ENCODE data around the gene DNAI1.
A peak's percentile ranks its signal among the peaks of the same experiment; 100 is the strongest.

DNAI1 gene

DNA sequence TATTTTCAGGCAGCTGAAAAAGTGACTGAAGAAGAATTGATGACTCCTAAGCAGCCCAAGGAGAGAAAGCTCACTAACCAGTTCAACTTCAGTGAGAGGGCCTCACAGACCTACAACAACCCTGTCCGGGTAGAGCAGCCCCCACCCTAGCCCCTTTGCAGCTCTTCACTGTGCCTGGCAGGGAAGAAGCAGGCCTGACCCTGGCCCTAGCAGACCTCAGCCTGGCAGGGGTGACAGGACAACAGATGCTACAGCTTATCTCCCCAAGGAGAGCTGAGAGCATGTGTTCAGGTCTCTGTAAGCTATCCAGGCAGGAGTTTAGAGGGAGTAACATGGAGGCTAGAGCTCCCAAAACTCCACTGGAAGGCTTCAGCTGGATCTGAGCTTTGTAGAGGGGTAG lies 31.8 kb downstream of the DNAI1 start:
- no peak for DNase-seq

DNA sequence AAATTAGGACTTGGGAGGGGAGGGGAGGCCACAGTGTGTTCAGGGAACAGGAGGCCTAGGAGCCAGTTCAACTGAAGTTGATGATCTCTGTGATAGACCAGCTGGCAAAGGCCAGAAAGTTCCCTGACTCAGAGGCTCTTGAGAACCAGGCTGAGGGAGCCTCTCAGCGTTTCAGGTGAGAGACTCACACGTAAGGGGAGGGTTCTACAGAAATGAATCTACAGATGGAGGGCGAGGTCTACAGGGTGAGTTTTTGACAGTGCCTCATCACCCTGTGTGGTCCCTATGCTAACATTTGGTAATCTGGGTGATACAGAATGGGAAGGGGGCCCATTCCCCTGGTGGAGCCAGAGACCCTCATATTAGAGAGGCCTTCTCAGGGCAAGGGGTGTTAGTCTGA lies 32.2 kb downstream of the DNAI1 start:
- DNase-seq = no peak

DNA sequence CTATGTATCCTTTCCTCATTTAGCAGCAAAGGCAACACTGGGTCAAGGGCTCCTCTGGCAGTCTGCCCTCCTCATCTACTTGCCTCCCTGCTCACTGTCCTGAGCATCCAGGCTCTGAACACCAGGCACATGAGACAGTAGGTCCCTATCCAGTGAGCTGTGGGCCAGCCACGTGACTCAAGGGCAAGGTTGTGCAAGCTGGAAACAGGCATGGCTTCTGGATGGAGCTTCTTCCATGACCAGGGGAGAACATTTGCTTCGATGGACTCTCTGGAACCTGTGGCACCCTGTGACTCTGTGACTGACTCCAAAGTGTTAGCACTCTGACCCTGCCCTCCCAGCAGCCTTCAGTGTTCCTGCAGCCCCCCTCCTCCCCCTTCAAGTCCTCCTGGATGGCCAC lies 33.0 kb downstream of the DNAI1 start:
- DNase-seq = no peak

DNA sequence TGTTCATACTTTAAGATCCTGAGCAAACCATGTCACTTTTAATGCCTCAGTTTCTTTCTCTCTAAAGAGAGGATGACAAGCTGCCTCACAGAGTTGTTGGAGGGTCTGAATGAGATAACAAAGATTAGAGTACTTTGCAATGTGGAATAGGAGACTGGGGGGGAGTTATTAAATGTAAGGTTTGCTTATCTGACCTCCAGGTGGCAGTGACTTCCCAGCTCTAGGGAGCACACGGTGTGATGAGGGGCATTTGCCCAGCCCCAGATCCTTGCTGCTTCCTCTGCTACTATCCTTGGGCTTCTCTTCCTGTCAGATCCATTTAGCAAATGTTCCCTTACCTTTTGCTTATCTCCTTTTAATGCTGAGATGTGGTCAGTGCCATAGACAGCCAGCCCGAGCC lies 33.4 kb downstream of the DNAI1 start:
- DNase-seq = no peak

DNA sequence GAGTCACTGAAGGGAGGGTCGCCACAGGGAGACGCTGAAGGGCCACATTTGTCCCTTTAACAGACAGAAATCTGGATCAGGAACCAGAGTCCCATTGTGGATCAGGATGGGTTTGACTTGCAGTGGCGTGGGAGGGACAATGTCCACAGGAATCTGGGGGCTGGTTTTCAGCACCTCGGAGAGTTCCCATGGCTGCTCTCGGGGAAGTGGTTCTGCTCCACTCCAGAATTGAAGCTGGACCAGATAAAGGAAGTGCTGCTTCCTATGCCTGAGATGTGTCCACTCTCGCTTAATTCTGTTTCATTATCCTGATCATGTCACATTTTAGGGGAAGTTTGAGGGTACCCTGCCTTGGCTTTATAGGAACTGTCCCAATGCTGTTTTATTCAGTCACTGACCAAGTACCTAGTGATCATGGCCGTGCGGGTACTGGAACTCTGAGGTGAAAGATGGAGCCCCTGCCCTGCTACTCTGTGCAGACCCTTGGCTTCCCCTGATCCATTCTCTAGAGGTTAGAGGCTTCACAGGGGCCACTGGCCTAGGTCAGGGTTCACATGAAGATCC lies 35.4 kb downstream of the DNAI1 start:
- peak in 1 of 58 donors; percentile 24 for DNase-seq

DNA sequence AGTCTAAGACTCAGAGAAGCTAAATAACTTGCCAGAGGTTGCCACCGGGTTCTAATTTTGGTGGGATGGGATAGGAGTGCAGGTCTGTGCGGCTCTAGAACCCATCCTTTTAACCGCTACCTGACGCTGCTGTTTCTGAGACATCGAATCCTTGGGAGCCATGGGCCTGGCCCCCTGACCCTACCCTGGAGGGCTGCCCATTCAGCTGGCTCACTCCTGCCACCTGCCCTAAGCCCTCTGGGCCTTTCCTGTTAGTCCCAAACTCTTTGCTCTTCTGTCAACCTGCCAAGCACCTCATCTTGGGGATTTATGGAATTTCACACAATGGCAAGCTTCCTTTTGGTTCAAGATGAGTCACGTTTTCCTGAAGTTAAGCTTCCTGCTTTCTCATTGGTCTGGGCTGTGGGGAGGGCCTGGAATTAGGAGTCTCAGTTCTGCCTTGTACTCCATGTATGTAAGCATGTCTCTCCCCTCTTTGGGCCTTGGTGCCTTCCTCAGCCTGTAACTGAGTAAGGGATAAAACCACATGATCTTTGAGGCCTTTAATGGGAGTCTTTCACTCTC lies 37.6 kb downstream of the DNAI1 start:
- no peak for DNase-seq

DNA sequence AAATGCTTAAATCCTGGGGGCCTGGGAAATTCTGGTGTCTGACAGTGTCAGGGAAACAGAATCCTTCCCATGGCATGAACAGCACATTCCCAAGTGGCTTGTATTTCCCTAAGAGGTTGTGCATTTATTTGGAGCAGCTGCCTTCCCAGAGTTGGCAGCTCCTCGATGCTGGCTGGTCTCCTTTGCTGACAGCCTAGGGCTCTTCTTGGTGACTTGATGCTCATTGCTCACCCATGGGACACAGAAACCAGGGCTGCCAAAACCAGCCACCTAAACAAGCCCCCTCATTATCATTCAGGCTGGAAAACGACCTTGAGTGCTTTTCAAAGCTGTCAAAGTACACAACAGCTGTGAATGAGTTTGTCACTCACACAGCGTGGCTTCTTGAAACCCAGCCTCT lies 39.9 kb downstream of the DNAI1 start:
- DNase-seq = peak in 7 of 58 donors; percentile 16 to 43 (median 23)

DNA sequence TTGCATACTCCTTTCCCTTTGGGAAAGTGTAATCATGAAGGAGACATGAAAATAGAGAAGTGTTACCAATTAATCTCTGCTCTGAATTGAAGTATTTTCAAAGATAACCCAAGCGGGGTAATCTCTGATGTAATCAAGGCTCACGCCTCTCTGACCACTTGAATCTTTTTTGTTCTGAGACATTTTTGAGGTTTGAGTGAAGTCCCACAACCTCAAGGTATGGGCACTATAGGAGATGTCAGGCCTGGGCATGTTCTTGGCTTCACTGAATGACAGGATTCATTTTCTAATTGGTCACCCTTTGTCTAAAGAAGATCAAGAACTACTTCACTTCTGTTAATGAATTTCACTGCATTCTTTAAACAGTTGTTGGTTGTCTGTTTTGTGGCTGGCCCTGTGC lies 40.5 kb downstream of the DNAI1 start:
- no peak for DNase-seq

DNA sequence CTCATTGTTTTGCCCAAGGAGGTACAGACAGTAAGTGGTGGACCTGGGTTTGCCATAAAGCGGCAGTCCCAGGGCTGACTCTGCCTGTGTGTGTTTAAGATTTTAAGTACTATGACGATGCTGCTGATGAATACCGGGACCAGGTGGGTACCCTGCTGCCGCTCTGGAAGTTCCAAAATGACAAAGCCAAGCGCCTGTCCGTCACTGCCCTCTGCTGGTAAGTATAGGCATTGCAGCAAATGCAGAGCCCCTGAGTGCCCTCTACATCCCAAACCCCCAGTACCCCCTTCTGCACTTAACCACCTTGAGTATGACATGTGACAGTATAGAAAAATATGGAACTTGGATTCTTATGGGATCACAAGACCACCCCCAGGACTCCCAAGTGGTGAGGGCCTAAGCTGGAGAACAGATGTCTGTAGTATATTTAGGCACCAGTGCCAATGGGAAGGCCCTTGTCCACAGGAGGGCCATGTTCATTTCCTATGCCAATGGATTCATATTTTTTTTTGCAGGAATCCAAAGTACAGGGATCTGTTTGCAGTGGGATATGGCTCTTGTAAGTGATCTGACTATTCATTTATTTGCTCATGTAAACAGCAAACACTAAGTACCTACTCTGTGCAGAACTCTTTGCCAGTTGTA lies 42.1 kb downstream of the DNAI1 start:
- peak in 52 of 58 donors; percentile 12 to 75 (median 36) for DNase-seq

DNA sequence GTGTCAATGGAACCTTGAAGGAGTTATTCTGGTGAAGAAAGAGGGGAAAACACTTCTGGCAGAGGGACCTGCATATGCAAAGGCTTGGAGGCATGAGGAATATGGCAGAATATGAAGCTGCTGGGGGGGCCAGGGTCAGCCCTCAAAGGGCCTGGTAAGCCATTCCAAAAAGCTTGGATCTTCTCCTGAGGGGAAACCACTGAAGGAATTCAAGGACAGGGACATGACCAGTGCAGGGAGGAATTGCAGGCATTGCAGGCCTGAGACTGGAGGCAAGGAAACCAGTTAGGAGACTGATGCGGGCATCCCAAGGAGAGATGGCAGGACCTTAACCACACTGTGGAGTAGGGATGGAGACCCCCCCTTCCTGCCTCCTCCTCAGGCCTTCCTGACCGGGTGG lies 42.8 kb downstream of the DNAI1 start:
- DNase-seq = peak in 1 of 58 donors; percentile 62

DNA sequence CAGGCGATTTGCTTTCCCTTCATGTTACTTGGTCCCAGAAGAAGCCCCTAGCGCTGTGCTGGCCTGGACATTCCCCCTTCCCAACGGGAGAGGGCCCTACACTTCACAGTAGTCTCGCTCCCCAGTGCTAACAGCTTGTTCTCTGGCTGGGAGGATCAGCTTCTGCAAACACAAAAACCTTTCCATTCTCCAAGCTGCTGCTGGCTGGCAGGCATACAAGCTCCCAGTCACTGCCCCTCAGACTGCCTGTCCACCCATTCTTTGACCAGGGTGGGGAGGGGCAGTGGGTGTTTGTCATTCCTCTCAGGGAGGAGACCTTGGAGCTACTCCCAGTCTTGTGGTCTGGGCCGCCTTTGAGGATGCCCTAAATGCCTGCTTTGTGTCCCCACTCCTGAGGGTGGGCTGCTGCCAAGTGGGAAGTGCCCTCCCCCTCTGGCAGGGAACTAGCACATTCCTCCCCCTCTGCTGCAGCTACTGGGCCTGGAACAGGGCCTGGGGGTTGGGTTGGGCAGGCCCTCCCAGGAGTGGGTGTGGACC lies 43.4 kb downstream of the DNAI1 start:
- DNase-seq = peak; percentile 44 to 100 (median 96)

DNA sequence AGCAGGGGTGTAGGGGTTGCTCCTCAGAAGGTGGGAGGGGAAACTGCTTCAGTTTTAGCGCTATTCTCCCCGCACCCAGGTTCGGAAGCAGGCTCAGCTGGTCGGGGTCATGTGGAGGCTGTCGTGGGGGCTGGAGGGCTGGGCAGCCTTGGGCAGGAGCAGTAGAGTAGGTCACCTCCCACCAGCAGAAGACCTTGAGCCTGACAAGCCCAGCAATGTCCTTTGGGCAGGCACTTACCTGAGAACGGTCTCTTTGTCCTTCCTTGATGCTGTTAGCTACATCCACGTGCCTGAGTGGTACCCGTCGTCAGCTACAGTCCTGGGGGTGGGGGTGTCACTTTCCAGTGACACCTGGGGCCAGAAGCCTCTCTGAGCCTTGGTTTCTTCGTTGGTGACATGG lies 43.9 kb downstream of the DNAI1 start:
- peak in 5 of 58 donors; percentile 62 to 84 (median 71) for DNase-seq

DNA sequence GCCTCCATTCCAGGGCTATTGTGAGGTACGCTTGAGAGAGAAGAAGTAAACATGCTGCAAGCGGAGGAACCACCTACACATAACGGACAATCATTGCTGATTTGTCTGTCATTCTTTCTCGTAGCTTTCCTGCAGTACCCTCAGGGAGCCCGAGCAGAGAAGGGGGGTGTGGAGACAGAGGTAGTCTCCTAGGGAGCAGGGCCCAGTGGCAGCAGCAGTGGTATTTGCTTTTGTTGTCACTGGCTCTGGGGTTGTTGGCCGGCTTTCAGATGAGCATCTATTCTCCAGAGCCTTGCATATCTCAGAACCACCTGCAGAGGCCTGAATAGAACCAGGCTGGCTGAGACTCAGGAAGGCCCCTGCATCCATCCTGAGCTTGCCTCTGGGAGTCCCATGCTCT lies 44.3 kb downstream of the DNAI1 start:
- DNase-seq = peak in 11 of 58 donors; percentile 10 to 75 (median 34)

DNA sequence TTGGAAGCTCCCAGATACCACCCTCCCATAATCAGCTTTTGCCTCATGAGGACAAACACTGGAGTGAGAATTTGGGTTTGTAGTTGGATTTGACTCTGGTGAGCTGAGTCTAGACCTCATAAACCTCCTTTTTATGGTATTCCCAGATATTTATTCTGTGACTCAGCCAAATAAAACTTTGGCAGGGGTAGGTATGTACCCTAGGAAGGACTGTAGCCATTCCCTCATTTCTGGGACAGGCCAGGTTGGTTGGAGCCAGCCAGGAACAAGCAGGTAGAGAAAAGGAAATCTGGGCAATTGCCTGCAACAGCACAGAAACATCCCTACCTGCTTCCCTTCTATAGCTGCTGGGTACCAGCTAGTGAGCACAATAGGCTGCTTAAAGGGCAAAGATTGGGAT lies 44.8 kb downstream of the DNAI1 start:
- no peak for DNase-seq

DNA sequence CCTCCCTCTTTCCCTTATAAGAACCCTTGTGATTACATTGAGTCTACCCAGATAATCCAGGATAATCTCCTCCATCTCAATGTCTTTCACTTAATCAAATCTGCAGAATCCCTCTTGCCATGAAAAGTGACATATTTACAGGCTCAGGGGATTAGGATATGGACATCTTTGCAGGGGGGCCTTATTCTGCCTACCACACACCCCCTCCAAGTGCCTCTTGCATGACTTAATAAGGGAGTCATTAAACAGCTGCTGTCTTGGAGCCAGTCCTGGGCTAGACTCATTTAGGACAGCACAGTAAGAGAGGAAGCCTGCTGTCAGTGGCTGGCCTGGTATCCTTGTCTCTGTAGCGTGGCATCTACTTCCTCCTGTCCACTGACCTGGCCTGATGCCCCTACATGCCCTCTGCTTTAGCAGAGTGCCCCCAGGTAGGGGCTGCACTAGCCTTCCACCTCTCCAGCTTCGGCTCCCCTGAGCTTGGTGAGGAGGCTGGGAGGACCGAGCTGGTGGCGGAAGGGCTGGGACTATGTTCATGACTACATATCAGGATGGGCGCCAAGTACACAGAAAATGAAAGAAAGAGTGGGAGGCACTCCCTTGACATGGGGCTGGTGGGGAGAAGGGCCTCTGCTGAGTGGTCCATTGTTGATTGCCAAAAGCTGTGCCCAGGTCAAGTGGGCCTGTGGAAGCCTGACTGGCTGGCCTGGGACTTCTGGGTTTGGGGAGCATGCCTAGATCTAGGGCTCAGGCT lies 46.9 kb downstream of the DNAI1 start:
- no peak for DNase-seq

DNA sequence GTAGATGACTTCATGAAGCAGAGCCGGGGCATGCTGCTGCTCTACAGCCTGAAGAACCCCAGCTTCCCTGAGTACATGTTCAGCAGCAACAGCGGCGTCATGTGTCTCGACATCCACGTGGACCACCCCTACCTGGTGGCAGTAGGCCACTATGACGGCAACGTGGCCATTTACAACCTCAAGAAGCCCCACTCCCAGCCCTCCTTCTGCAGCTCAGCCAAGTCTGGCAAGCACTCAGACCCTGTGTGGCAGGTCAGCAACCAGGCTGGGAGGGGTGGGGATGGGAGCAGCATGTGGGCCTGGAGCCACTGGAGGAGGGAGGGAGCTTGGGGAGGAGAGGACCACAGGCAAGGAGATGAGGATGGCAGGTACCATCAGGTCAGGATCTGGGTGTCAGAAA lies 48.0 kb downstream of the DNAI1 start:
- peak in 2 of 58 donors; percentile 16 to 35 for DNase-seq

DNA sequence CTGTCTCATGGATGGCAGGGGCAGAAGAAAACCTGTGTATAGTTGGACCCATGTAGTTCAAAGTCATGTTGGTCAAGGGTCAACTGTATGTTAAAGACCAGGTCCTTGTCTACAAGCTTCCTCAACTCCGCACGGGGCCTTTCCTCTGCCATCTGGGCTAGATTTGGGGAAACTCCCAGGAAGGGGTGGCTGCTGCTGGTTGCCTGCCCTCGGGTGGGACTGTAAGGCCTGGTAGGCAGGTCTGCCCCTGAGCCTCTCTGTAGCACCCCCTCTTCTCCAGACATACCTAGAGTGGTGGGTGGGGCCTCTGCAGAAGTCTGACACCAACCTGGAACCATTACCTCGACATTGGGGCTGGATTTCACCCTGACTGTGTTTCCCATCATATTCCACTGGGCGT lies 49.0 kb downstream of the DNAI1 start:
- DNase-seq = no peak

DNA sequence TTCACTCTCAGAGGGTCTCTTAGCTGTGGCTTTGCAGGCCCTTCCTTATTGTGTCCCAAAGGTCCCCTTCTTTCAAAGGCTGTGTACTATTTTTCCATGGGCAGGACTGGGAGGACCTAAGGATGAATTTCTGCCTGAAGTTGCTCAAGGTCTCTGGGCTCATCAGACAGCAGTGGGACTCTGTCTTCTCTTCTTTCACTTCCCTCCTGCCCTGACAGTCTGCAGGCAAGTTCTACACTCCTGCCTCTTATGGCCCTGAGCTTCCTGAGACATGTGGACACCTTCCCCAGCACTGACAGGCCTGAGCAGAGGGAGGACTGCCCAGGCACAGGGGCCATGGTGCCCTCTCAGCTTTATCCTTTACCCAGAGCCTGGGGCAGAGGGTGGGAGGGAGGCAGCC lies 49.4 kb downstream of the DNAI1 start:
- no peak for DNase-seq

DNA sequence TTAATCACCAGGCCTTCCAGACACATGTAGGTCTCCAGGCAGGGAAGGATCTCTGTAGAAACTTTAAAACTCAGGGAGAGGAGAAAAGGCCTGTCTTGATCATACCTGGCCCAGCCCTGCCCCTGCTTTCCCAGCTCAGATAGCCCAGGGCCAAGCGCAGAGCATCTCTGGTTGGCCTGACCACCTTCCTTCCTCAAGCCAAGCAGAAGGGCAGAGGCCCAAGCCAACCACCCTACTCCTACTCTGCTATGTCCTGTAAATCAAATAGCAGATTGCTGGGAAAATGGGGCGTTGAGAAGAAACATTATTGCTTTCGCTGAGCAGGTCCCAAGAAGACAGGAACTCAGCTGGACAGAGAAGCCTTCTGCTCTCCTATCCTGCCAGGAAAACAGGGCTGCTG lies 49.9 kb downstream of the DNAI1 start:
- no peak for DNase-seq

DNA sequence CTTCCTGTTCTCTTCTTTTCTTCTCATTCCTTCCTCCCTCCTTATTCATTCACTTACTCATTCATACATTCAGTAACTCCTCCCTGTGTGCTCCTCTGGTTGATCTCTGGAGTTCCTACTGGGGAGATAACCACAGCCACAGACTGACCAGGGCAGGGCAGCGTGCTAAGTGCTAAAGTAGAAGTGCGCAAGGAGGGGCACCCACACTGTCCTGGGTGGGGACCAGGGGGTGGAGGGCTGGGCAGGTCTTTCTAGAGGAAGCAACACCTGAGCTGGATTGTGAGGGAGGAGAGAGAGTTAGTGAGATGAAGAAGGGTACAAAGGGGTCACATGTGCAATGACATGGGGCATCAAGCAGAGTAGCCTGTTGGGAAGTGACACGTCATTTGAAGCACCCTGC lies 50.3 kb downstream of the DNAI1 start:
- DNase-seq = no peak

DNA sequence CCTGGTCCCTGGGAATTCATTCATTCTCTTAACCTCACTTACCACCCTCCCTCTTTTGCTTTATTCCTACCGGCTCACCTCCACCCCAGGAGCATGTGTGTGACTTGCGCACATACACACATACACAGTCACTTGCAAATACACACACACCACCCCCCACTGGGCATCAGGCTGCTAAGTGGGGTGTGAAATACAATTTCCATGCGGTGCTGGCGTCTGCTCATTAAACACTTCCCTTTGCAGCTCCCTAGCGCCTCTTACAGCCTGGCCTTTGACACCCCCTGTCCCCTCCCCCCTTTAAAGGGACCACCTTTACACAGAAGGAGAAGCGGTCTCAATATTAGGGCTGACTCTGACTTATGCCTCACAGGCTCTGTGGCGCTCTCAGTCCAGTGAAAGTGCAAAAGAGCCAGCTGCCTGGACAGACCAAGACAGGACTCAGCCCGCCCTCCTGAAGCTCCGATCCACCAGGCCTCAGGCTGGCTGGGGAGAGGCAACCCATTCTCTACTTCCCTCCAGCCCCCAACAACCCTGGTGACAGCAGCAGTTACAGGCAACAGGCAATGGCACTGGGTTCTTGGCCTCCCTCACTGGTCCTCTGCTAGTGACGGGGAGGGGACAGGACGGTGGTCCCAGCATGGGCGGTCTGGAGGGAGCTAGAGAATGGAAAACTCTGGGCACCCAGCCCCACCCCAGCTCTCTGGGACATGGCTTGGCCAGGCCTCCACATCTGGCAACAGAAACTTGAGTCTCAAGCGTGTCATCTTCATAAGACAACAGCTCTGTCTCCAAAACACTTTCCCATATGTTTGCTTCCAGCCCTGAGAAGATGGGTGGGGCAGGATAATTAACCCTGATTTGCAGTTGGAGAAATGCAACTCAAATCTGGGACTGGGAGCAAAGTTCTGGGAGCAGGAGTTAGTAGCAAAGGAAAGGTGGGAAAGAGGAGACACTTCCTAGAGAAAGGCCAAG lies 52.2 kb downstream of the DNAI1 start:
- DNase-seq = peak in 1 of 58 donors; percentile 23

Data from anterior cingulate cortex (tissue), 58 donors.